Measurements from ENCODE around the gene RMC1. TPM values are rescaled to one million over a fixed set of nuclear protein-coding genes. Genes with fewer than 3 reads are reported as not detected.

Gene RMC1
- total RNA-seq, 1 donor from 2014 or later: 26.8 TPM

DNA sequence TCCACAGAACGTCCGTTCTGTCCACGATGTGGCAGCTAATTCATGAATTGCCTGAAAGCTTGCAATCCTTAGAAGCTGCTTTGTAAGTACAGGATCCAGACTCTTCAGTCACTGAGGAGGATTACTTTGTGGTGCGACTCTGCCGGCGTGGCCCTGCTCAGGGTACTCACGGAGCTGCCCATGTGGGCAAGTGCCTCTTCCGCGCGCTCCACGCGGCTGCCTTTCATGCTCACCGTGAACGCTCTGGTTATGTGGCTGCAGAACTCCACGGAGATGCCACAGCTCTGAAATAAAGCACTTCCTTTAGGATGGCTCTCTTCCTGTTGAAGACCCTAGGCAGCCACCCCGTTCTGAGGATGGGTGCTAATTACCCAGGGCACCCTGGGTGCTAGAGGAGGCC, 31.0 kb downstream of the RMC1 start:
- Mint-ChIP-seq H3K36me3 (ENCODE audit: low read depth) (peaks cover 50% of the 10 kb centered on the region), H3K27ac (ENCODE audit: unreplicated experiment) (no peak overlapping the region), H3K4me1 (ENCODE audit: low read depth) (peaks cover 19% of the 10 kb centered on the region), H3K27me3 (ENCODE audit: low read depth) (no peaks in the 10 kb centered on the region), H3K4me3 (ENCODE audit: unreplicated experiment) (no peak overlapping the region), H3K9me3 (ENCODE audit: low read depth) (no peaks in the 10 kb centered on the region)
- no peak for DNase-seq (ENCODE audit: low spot score)
- TF ChIP-seq, protein P1, sequence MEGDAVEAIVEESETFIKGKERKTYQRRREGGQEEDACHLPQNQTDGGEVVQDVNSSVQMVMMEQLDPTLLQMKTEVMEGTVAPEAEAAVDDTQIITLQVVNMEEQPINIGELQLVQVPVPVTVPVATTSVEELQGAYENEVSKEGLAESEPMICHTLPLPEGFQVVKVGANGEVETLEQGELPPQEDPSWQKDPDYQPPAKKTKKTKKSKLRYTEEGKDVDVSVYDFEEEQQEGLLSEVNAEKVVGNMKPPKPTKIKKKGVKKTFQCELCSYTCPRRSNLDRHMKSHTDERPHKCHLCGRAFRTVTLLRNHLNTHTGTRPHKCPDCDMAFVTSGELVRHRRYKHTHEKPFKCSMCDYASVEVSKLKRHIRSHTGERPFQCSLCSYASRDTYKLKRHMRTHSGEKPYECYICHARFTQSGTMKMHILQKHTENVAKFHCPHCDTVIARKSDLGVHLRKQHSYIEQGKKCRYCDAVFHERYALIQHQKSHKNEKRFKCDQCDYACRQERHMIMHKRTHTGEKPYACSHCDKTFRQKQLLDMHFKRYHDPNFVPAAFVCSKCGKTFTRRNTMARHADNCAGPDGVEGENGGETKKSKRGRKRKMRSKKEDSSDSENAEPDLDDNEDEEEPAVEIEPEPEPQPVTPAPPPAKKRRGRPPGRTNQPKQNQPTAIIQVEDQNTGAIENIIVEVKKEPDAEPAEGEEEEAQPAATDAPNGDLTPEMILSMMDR (IDR thresholded peaks at IDR 0.05): no peak

DNA sequence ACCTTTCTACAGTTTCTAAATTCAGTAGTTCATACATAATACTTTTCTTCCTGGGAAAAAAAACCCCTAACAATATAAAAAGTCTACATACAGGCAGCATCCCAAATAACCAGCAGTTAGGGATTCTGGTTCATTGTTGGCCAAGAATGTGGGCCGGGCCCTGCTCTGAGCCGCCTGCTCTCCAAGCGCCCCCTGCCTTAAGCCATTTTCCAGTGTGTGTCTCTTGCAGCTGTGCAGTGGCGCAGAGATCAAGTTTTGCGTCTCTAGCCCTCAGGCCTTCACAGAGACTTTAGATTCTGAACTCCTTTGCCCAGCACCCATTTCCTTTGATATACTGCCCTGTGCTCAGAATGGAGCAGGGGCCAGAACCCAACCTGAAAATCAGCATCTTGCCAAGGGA, 32.9 kb downstream of the RMC1 start:
- Mint-ChIP-seq H3K4me3 (ENCODE audit: unreplicated experiment) (no peak overlapping the region), H3K27me3 (ENCODE audit: low read depth) (no peaks in the 10 kb centered on the region), H3K27ac (ENCODE audit: unreplicated experiment) (no peak overlapping the region), H3K36me3 (ENCODE audit: low read depth) (peaks cover 48% of the 10 kb centered on the region), H3K9me3 (ENCODE audit: low read depth) (no peaks in the 10 kb centered on the region), H3K4me1 (ENCODE audit: low read depth) (peaks cover 8% of the 10 kb centered on the region)
- no peak for DNase-seq (ENCODE audit: low spot score)
- TF ChIP-seq, protein P1 (IDR thresholded peaks at IDR 0.05): no peak

DNA sequence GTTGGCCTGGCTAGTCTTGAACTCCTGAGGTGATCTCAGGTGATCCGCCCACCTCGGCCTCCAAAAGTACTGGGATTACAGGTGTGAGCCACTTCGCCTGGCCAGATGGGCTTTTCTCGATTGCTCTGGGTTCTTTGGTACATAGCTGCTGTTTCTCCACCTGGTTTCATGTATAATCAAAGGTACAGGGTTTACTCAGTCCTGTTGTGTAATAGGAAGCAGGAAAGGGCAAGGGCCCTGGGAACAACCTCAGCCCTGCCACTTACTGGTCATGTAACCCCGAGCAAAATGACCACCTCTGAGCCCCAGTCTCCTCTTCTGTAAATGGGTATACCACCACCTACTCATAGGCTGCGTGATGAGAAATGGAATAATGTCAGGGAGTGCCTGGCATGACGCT, 34.0 kb downstream of the RMC1 start:
- TF ChIP-seq, protein P1 (IDR thresholded peaks at IDR 0.05): no peak
- H3K27me3 Mint-ChIP-seq (ENCODE audit: low read depth): no peaks in the 10 kb centered on the region
- no peaks in the 10 kb centered on the region for H3K9me3 Mint-ChIP-seq (ENCODE audit: low read depth)
- H3K36me3 Mint-ChIP-seq (ENCODE audit: low read depth): peaks cover 45% of the 10 kb centered on the region
- no peak for DNase-seq (ENCODE audit: low spot score)
- no peak overlapping the region for H3K27ac Mint-ChIP-seq (ENCODE audit: unreplicated experiment)
- H3K4me3 Mint-ChIP-seq (ENCODE audit: unreplicated experiment): no peak overlapping the region
- H3K4me1 Mint-ChIP-seq (ENCODE audit: low read depth): peaks cover 8% of the 10 kb centered on the region

DNA sequence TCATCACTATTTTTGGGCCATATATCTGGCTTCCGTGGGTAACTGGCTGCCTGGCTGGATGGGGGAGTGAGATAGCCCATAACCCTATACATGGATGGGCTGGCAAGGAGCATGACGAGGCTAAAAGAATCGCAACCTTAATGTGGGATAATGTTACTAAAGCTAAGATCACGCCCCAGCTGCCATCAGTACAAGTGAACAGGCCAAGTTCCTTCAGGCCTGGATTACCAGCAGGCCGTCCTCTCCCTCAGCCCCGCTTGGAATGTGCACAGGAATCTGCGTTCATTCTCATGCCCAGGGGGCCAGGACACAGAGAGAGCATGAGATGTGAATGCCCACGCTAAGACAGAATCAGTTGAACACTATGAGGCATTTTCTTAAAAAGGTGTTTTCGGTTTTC, 34.7 kb downstream of the RMC1 start:
- no peak for DNase-seq (ENCODE audit: low spot score)
- H3K36me3 Mint-ChIP-seq (ENCODE audit: low read depth): peaks cover 45% of the 10 kb centered on the region
- no peak overlapping the region for H3K27ac Mint-ChIP-seq (ENCODE audit: unreplicated experiment)
- no peak overlapping the region for H3K4me3 Mint-ChIP-seq (ENCODE audit: unreplicated experiment)
- no peaks in the 10 kb centered on the region for H3K9me3 Mint-ChIP-seq (ENCODE audit: low read depth)
- TF ChIP-seq, protein P1 (IDR thresholded peaks at IDR 0.05): no peak
- H3K27me3 Mint-ChIP-seq (ENCODE audit: low read depth): no peaks in the 10 kb centered on the region
- H3K4me1 Mint-ChIP-seq (ENCODE audit: low read depth): peaks cover 8% of the 10 kb centered on the region

DNA sequence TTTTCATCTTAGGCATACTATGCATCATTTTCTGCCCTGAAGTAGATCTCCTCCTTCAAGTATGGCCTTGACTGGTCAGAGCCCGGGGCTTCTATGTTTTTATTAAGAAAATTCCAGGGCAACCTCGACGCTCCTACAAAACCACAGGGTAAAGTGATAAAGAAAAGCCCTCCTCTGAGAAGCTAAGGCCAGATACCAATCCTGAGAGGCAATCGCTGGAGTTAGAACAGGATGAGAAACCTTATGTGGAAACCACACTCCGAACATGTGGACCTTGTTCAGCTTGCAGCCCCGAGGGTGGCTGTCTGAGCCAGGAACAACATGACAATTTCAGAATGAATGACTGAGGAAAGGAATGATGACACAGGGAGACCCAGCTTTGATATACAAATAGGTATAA, 35.6 kb downstream of the RMC1 start:
- TF ChIP-seq, protein P1 (IDR thresholded peaks at IDR 0.05): no peak
- no peaks in the 10 kb centered on the region for H3K27me3 Mint-ChIP-seq (ENCODE audit: low read depth)
- no peaks in the 10 kb centered on the region for H3K9me3 Mint-ChIP-seq (ENCODE audit: low read depth)
- H3K27ac Mint-ChIP-seq (ENCODE audit: unreplicated experiment): peak overlapping the region; percentile 52
- H3K4me1 Mint-ChIP-seq (ENCODE audit: low read depth): peaks cover 8% of the 10 kb centered on the region
- H3K4me3 Mint-ChIP-seq (ENCODE audit: unreplicated experiment): no peak overlapping the region
- DNase-seq (ENCODE audit: low spot score): no peak
- H3K36me3 Mint-ChIP-seq (ENCODE audit: low read depth): peaks cover 47% of the 10 kb centered on the region

Measured in chondrocyte (in vitro differentiated cells).